Upper lobe of right lung (tissue), 1 donor: Measurements from ENCODE around the gene RPL36AL. TPM values are rescaled to one million over a fixed set of nuclear protein-coding genes. Genes with fewer than 3 reads are reported as not detected.
"Not testable (repeated sequence)": the region's sequence is repeated elsewhere in the genome, so short reads cannot be mapped to it uniquely, and the experiment has no call there.

ENCODE experiments used
- ATAC-seq: fragments of 200-7000 bp; cut with Tn5 transposase; one replicate; pipeline ENCODE4 v1.9.1; 2020; ENCODE audit warnings: mild to moderate bottlenecking, moderate library complexity
- DNase-seq: peaks from one replicate; pipeline ENCODE4 v3.0.0-alpha.2; 2020
- H3K27ac ChIP-seq: fragments of 200-600 bp; one replicate; pipeline ENCODE4 v1.8.0; 2022
- H3K27me3 ChIP-seq: fragments of 200-600 bp; one replicate; pipeline ENCODE4 v1.8.0; 2022; ENCODE audit warnings: mild to moderate bottlenecking
- H3K36me3 ChIP-seq: fragments of 200-600 bp; one replicate; pipeline ENCODE4 v1.8.0; 2022
- H3K4me1 ChIP-seq: fragments of 200-600 bp; one replicate; pipeline ENCODE4 v1.8.0; 2022
- H3K4me3 ChIP-seq: fragments of 200-600 bp; one replicate; pipeline ENCODE4 v1.8.0; 2022; ENCODE audit warnings: mild to moderate bottlenecking
- H3K9me3 ChIP-seq: fragments of 200-600 bp; one replicate; pipeline ENCODE4 v1.8.0; 2022
- intact Hi-C: fragments of 100-400 bp; cut with DNase I; formaldehyde crosslinking; loops from one replicate; pipeline ENCODE4 v1.11.0; 2022
- total RNA-seq: library from RNA; stranded (reverse); fragmentation: NEBNext Ultra II Directional; extraction: Animal tissue kit (Norgen Biotek cat#: 25700); gene quantifications from one replicate; pipeline ENCODE4 v1.2.1, GENCODE V29; 2021
- TF ChIP-seq, protein P1 (sequence below): fragments of 200-600 bp; IDR thresholded peaks from one replicate; pipeline ENCODE4 v1.8.0; 2022; ENCODE audit warnings: antibody characterized with exemption
- donor health status: DM: no; HTN: yes; CAD: no; lungs with severe emphysema.

RPL36AL gene
- total RNA-seq, 1 donor from 2014 or later: 157 TPM

DNA sequence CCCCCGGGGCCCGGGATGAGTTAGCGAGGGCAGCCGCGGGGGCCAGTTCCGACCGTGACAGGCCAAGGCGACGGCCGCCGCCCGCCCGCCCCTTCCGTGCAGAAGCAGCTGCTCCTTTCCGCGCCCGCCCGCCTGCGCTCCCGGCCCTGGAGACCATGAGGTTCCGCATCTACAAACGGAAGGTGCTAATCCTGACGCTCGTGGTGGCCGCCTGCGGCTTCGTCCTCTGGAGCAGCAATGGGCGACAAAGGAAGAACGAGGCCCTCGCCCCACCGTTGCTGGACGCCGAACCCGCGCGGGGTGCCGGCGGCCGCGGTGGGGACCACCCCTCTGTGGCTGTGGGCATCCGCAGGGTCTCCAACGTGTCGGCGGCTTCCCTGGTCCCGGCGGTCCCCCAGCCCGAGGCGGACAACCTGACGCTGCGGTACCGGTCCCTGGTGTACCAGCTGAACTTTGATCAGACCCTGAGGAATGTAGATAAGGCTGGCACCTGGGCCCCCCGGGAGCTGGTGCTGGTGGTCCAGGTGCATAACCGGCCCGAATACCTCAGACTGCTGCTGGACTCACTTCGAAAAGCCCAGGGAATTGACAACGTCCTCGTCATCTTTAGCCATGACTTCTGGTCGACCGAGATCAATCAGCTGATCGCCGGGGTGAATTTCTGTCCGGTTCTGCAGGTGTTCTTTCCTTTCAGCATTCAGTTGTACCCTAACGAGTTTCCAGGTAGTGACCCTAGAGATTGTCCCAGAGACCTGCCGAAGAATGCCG lies 872 bp upstream of the RPL36AL start:
- Histone ChIP-seq H3K4me3 (peak overlapping the region; percentile 90), H3K36me3 (peaks cover 30% of the 10 kb centered on the region), H3K4me1 (peaks cover 30% of the 10 kb centered on the region), H3K9me3 (no peaks in the 10 kb centered on the region), H3K27ac (peak overlapping the region; percentile 93), H3K27me3 (no peaks in the 10 kb centered on the region)
- TF ChIP-seq, protein P1, sequence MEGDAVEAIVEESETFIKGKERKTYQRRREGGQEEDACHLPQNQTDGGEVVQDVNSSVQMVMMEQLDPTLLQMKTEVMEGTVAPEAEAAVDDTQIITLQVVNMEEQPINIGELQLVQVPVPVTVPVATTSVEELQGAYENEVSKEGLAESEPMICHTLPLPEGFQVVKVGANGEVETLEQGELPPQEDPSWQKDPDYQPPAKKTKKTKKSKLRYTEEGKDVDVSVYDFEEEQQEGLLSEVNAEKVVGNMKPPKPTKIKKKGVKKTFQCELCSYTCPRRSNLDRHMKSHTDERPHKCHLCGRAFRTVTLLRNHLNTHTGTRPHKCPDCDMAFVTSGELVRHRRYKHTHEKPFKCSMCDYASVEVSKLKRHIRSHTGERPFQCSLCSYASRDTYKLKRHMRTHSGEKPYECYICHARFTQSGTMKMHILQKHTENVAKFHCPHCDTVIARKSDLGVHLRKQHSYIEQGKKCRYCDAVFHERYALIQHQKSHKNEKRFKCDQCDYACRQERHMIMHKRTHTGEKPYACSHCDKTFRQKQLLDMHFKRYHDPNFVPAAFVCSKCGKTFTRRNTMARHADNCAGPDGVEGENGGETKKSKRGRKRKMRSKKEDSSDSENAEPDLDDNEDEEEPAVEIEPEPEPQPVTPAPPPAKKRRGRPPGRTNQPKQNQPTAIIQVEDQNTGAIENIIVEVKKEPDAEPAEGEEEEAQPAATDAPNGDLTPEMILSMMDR: no peak
- peak; percentile 77 for ATAC-seq
- DNase-seq: peak; percentile 91
- intact Hi-C loops: no loop called here

DNA sequence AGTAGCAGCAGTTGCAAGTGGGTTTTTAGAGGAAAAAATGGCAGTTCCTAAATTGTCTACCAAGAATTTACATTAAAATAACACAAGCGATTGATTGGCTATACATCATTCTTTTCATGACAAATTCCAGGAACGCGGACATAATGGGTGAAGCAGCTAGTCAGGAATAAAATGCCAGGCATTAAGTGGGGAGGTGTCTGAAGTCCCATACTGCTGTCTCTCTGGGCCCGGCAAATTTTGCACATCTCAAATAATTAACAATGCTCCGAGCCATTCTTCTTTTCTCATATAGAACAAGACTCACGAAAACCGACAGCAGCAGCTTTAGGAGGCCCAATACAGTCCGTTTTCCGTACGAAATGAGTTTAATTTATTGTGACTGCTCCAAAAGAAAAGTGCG lies 696 bp downstream of the RPL36AL start:
- H3K27me3 ChIP-seq: no peaks in the 10 kb centered on the region

DNA sequence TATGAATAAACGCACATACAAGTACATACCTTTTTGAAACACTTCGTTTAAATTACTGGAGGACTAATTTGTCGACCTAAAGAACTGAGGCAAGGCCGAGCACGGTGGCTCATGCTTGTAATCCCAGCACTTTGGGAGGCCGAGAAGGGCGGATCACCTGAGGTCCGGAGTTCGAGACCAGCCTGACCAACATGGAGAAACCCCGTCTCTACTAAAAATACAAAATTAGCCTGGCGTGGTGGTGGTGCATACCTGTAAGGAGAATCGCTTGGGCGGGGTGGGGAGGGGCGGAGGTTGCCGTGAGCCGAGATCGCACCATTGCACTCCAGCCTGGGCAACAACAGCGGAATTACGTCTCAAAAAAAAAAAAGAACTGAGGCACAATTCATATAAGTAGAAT lies 1.2 kb downstream of the RPL36AL start:
- H3K27me3 ChIP-seq, H3K9me3 ChIP-seq, DNase-seq, intact Hi-C loops, ATAC-seq: not testable (repeated sequence)
- Histone ChIP-seq H3K4me1 (peaks cover 28% of the 10 kb centered on the region), H3K27ac (peak overlapping the region; percentile 93), H3K4me3 (peak overlapping the region; percentile 90), H3K36me3 (peaks cover 31% of the 10 kb centered on the region)

More for the DNA sequence above, 696 bp downstream of the RPL36AL start:
- H3K27ac ChIP-seq: peak overlapping the region; percentile 93
- intact Hi-C loops: no loop called here
- H3K9me3 ChIP-seq: no peaks in the 10 kb centered on the region
- peaks cover 26% of the 10 kb centered on the region for H3K36me3 ChIP-seq
- TF ChIP-seq, protein P1: no peak
- DNase-seq (no peak), ATAC-seq (no peak)
- peak overlapping the region; percentile 90 for H3K4me3 ChIP-seq
- peaks cover 30% of the 10 kb centered on the region for H3K4me1 ChIP-seq

DNA sequence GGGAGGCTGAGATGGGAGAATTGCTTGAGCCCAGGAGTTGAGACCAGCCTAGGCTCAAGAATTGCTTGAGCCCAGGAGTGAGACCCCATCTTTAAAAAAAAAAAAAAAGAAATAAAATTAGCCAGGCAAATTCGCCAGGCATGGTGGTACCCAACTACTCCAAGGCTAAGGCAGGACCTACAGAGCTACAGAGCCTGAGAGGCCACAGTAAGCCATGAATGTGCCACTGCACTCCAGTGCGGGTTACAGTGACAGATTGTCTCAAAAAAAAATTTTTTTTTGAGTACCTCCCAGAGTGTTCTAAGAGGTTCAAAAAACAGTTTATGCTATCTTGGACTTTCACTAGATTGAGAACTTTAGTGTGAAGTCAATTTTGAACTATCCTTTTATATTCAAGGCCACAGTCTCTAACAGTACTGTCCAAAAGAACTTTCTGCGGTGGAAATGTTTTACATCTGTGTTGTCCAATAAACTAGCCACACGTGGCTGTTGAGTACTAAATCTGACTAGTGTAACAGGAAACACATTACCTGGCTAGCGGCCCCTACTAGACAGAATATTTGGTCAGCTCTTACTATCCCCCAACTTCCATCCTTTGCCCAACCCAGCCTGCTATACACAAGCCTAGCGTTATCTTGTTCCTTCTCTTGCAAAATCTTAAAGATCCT lies 2.4 kb downstream of the RPL36AL start:
- Histone ChIP-seq H3K27me3 (no peaks in the 10 kb centered on the region), H3K4me1 (peaks cover 24% of the 10 kb centered on the region), H3K4me3 (no peak overlapping the region), H3K36me3 (peaks cover 32% of the 10 kb centered on the region), H3K9me3 (no peaks in the 10 kb centered on the region), H3K27ac (no peak overlapping the region)
- TF ChIP-seq, protein P1: no peak
- DNase-seq: no peak
- intact Hi-C loops: no loop called here
- no peak for ATAC-seq

DNA sequence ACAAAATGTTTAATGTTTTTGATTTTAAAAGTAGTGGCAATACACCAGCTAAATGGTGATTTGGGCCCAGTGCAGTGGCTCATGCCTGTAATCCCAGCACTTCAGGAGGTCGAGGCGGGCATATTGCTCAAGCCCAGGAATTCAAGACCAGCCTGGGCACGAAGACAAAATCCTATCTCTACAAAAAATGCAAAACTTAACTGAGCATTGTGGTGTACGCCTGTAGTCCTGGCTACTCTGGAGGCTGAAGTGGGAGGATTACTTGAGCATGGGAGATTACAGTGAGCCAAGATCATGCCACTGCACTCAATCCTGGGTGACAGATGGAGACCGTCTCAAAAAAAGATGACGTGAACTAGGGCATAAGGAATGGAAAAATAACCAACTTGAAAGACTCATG lies 4.7 kb downstream of the RPL36AL start:
- Histone ChIP-seq H3K4me3 (no peak overlapping the region), H3K4me1 (peaks cover 9% of the 10 kb centered on the region), H3K27me3 (no peaks in the 10 kb centered on the region), H3K27ac (no peak overlapping the region), H3K36me3 (peaks cover 32% of the 10 kb centered on the region), H3K9me3 (no peaks in the 10 kb centered on the region)
- TF ChIP-seq, protein P1: no peak
- no peak for DNase-seq
- intact Hi-C loops: no loop called here
- ATAC-seq: no peak

DNA sequence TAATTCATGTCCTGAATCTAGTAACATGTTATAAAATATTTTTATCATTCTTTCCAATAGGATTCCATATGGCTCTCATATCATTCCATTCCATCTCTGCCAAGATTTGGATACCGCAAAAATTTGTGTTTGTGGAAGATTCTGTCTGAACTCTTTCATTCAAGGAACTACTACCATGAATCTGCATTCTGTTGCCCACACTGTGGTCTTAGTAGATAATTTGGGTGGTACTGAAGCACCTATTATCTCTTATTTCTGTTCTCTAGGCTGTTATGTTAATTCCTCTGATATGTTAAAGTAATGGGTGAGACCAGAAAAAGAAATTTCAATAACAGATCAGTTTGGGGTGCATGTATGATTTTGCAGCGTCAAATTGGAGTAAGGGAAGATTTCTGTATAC lies 6.2 kb downstream of the RPL36AL start:
- intact Hi-C loops: no loop called here
- Histone ChIP-seq H3K27me3 (no peaks in the 10 kb centered on the region), H3K4me3 (no peak overlapping the region), H3K4me1 (peaks cover 5% of the 10 kb centered on the region), H3K27ac (no peak overlapping the region), H3K36me3 (peaks cover 32% of the 10 kb centered on the region), H3K9me3 (no peaks in the 10 kb centered on the region)
- ATAC-seq (no peak), DNase-seq (no peak)
- TF ChIP-seq, protein P1: no peak
